Esophagus squamous epithelium (tissue), 4 donors: ENCODE results near the gene STAG1.

Experiments used
- CTCF ChIP-seq, 6 experiments: fragments of 450-650 bp in 4 of 6; fragments of 200-600 bp in 2 of 6; sonication (generic) in 2 of 6; IDR thresholded peaks; one replicate each; pipeline ENCODE4 v1.5.1; 2016 to 2019; ENCODE audit warnings: antibody characterized with exemption in 6 of 6, mild to moderate bottlenecking in 4 of 6, moderate library complexity in 4 of 6
- POLR2A ChIP-seq, 4 donors: fragments of 450-650 bp; IDR thresholded peaks; one replicate each; pipeline ENCODE4 v1.6.1; 2017; ENCODE audit warnings: antibody characterized with exemption in 4 of 4, mild to moderate bottlenecking in 4 of 4, moderate library complexity in 3 of 4

GRCh38 chr3:136545664-136546268, 206.4 kb downstream of the STAG1 start:
- TF ChIP-seq POLR2A (IDR thresholded peaks at IDR 0.05) (no peak), CTCF (IDR thresholded peaks at IDR 0.05) (no peak)
